ENCODE measurements around the gene RNFT2.

DNA sequence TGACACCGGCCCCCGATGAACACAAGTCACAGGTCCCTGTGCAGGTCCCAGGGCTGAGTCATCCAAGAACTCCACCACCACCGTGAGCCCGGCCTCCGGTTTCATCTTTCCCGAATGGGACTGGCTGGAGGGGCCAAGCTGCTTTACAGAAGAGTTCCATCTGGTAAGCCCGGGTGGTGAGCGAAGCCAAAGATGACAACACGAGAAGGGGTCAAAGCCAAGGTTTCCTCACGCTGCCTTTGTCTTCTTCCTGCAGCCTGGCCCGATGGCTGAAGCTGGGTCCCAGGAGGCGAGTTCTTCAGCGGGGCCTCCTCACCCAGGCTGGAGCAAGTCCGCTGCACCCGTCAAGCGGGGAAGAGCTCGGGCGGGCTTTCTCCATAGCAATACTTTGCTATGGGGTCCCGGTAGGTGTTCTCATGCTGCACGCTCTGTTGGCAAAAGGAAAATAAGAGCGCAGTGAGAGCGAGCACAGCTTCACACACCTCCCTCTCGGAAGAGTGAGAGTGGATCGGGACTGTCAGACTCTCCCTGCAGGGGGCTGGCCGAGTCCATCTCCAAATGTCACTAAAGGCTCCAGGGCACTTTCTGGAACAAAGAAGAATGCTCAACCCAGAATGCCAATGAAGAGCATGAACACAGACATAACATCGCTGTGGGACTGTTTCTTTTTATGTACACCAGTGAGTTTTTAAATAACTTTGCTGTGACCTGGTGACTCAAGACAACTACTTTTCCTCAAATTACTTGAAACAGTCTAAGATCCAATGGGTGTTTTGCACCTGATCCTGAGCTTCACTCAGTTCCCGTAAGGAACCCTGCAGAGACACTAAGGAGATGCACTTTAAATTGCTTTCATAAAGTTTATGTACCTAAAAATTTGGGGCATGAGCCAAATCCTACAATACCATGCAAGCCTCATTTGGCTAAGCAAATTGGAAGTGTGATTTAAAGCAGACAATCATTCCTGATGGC lies 20.4 kb upstream of the RNFT2 start:
- TF ChIP-seq, protein P1, sequence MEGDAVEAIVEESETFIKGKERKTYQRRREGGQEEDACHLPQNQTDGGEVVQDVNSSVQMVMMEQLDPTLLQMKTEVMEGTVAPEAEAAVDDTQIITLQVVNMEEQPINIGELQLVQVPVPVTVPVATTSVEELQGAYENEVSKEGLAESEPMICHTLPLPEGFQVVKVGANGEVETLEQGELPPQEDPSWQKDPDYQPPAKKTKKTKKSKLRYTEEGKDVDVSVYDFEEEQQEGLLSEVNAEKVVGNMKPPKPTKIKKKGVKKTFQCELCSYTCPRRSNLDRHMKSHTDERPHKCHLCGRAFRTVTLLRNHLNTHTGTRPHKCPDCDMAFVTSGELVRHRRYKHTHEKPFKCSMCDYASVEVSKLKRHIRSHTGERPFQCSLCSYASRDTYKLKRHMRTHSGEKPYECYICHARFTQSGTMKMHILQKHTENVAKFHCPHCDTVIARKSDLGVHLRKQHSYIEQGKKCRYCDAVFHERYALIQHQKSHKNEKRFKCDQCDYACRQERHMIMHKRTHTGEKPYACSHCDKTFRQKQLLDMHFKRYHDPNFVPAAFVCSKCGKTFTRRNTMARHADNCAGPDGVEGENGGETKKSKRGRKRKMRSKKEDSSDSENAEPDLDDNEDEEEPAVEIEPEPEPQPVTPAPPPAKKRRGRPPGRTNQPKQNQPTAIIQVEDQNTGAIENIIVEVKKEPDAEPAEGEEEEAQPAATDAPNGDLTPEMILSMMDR (conservative IDR thresholded peaks at IDR 0.05; ENCODE audit: low read depth, low read length), result no peak
- no peak for TF ChIP-seq EZH2 (IDR thresholded peaks at IDR 0.05; ENCODE audit: low read length, unreplicated experiment)

Data from PC-3 (cell line).